ENCODE results near the gene CAMK1G.

GRCh38 chr1:209635850-209636249, 52.3 kb downstream of the CAMK1G start:
- TF ChIP-seq CTCF (conservative IDR thresholded peaks at IDR 0.05) (no peak), EZH2 (IDR thresholded peaks at IDR 0.05; ENCODE audit: low read depth) (no peak)

Data from PC-9 (cell line).